SK-N-DZ (cell line): Measurements from ENCODE around the gene SLC6A12.
A peak's percentile ranks its signal among the peaks of the same experiment; 100 is the strongest.
"Not testable (repeated sequence)": the region's sequence is repeated elsewhere in the genome, so short reads cannot be mapped to it uniquely, and the experiment has no call there.

Experiments used
- DNase-seq: peaks from one replicate; pipeline ENCODE4 v3.0.0-alpha.2; 2015; ENCODE audit warnings: low spot score

Gene SLC6A12

DNA sequence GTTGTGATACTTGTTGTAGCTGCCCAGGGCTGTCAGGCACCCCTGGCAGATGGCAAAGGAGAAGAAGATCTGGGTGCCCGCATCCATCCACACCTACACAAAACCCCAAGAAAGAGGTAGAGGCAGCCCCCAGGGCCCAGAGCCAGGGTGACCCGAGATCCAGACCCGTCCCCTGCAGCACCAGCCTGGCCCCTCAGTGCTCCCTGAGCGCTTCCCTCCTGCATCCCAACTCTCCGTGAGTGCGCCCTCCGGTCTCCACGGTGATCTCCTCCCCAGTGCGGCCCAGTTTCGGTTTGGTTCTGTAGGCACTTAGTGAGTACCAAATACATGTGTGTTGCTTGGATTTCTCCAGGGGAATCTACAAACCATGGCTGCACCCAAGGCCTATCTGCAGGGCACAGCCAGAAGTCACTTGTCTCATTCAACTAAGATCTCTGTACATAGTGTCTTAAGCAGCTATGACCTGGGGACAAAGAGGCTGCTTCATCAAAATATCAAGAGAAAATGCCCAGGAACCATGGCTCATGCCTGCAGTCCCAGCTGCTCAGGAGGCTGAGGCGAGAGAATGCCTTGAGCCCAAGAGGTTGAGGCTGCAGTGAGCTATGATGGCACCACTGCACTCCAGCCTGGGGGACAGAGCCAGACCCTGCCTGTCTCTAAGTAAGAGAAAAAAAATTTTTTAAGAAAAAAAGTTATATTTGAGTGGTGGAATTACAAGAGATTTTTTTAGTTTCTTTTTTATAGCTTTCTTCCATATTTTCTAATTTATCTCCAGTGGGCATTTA lies 15.9 kb downstream of the SLC6A12 start:
- DNase-seq = no peak

DNA sequence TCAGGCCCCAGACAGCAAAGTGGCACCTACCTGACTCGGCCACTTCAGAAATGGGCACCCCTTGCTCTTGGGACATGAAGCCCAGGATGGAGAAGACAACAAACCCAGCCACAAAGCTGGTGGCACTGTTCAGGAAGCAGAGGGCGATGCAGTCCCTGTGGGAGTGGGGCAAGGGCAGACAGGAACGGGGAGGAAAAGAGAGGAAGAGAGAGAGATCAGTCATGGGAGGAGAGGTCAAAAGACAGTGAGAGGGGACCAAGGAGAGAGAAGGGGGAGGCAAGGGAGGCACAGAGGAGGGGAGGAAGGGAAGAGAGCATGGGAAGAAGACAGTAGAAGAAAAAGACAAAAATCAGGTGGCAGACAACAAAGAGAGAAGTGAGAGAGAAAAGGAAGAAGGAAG lies 16.6 kb downstream of the SLC6A12 start:
- no peak for DNase-seq

DNA sequence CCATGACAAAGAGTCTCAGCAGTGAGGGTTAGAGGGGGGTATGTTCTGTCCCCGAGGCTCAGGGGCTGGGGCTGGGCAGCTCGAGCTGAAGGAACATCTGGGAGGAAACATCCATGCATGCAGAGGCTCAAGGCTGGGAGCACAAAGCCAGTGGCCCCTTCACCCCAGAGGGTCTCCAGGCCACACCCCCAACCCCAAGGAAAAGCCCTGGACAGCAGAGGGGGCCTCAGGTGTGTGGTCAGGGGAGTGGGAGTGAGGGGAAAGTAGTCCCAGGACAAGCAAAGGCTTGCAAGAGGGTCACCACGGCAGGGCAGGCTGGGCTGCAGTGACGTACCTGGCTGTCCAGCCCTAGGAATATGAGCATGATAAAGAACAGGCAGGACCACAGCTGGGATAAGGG lies 17.5 kb downstream of the SLC6A12 start:
- no peak for DNase-seq

DNA sequence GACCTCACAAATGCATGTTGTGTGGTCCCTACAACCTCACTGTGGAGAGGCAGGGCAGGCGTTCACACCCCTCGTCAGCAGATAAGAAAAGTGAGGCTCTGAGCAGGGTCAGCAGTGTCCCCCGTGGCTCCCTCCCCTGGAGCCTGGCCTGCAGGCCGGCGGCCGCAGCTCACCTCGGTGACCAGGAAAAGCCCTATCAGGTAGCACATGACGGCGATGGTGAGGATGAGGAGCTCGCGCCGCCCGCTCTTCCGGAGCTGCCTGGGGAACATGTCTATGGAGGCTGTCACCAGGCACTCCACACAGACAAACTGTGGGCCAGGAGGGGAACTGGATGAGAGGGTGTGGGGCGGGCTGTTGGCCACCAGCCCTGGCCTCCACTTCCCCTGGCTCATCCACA lies 18.0 kb downstream of the SLC6A12 start:
- no peak for DNase-seq

DNA sequence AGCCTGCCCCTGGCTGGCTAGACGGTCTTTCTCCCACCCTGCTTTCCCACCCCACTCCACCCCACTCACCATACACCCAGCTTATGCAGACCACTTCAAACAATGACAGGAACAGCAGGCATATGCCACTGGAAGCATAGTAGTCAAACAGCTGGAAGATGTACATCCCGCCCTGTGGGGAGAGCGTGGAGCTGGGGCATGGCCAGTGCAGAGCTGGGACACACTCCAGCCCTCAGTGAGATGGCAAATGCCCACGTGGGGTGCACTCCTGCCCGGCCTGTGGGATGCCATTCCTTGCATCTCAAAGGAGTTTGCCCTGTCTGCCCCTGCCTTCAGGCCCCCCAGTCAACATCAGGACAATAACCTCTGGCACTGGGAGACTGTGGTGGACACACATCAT lies 18.8 kb downstream of the SLC6A12 start:
- no peak for DNase-seq

DNA sequence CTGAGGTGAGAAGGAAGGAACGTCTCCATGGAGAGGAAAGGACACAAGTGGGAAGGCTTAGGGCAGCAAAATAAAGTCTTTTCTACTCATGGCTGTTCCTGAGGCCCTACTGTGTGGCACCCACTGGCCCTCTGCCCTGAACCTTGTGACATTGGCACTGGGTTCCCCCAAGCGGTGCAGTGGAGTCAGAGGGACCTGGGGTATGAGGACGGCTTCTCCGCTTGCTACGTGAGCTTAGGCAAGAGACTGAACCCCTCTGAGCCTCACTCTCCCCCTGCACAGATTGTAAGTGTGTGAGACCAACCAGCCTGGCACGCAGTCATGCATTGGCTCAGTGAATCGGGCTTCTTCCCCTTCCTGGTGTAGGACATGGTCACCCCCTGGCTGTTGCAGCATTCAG lies 19.7 kb downstream of the SLC6A12 start:
- no peak for DNase-seq

DNA sequence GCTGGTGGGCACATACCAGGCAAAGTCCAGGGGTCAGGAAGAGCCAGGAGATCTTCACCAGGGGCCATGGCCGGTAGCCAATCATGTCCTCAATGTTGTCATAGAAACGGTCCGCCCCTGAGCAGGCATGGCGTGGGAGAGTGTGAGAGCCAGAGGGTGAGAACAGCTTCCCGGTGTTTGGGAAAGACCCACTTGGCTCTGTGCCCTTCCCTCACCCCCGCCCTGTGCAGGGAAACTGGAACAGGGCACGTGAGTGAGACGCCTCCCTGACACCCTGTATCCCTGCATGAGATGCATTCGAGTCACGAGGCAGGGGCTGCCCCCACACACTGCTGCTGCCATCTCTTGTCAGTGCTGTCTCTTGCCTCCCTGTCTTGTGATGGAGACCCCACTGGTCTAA lies 20.7 kb downstream of the SLC6A12 start:
- DNase-seq = no peak

DNA sequence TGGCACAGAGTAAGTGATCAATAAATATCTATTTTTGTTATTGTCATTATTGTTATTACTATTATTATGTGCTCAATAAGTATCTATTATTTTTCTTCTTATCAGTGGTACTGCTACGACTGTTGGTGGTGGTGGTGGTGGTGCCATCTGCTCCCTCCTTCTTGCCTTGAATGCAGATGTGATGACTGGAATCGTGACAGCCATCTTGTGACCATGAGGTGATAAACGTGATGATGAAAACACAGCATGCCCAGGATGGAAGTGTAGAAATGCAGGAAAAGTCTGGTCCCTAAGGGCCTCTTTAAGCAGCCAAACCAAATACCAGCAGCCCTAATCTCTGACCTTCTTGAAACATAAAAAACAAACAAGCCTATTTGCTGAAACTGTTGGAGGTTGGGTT lies 22.4 kb downstream of the SLC6A12 start:
- no peak for DNase-seq

DNA sequence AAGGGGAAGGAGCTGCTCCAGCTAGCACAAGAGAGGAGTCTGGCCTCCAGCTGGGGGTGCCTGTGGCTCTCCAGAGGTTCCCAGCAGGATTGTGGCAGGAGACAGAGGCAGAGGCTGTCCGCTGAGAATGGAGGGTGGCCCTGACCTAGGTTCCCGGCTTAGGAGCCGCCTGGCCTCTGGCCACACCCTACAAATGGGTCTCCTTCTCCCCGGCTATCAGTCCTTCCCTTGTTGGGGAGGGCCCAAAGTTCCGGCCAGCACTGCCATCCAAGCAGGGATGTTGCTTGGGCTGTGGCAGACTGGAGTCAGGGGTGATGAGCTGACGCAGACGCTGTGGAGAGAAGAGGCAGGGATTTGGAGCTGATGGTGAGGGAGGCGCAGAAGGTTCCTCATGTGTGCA lies 23.1 kb downstream of the SLC6A12 start:
- DNase-seq = no peak

DNA sequence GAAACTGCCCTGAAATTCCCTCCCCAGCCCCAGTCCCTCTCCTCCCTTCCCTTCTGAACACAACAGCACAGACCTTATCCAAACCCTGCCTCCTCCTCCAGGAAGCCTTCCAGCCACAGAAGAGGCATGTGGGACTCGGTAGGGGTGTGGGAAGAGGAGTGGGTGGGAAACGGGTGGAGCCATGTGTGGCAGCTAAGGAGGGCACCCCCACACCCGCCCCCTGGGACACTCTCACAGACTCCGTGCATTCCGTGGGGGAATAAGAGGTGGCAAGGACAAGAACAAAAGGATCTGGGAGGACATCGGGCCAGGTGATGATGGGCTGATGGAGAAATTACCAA lies 24.4 kb downstream of the SLC6A12 start:
- no peak for DNase-seq

DNA sequence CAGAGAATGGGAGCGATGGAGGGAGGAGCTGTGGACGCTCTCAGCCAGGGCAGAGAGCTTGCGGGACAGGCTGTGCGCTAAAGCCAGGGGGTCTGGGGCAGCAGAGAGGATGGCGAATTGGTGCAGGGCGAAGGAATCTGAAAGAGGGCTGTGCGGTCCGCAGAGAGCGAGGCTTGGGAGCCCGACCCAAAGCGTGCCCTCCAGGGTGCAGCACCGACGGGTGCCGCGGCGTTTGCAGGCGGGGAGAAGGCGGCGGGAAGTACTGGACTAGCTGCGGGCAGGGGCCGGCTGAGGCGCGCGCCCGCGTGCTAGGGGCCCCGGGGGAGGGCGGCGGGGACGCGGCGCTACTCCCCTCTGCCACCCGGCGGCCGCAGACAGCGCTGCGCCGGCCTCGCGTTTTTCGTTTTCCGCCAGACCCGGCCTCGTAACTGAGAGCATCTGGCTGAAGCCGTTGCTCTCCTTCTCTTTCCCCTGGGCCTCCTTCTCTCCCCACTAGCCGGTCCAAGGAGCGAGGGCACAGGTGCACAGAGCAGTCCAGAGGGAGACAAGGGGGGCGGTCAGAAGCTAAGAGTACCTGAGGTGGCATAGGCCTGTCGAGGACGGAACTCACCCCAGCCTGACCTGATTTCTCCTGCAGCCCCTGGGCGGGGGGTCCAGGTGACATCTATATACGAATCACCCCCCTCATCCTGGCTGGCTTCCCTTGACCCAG lies 24.9 kb downstream of the SLC6A12 start:
- peak; percentile 53 for DNase-seq

DNA sequence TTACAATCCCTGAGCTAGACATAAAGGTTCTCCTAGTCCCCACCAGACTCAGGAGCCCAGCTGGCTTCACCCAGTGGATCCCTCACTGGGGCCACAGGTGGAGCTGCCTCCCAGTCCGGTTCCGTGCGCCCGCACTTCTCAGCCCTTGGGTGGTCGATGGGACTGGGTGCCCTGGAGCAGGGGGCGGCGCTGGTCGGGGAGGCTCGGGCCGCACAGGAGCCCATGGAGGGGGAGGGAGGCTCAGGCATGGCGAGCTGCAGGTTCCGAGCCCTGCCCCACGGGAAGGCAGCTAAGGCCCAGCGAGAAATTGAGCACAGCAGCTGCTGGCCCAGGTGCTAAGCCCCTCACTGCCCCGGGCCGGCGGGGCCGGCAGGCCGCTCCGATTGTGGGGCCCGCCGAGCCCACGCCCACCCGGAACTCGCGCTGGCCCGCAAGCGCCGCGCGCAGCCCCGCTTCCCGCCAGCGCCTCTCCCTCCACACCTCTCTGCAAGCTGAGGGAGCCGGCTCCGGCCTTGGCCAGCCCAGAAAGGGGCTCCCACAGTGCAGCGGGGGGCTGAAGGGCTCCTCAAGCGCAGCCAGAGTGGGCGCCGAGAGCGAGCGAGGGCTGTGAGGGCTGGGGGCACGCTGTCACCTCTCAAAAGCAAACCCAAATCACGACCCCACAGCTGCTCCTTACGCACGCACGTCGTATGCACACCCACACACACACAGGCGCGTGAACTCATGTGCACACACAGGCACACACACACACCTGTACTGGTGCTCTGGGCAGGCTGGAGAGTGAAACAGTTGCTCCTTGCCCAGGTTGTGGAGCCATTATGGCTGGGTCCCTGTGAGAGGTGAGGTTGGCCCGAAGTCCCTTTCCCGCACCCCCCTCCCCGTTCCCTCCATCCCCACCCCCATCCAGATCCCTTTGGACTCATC lies 25.7 kb downstream of the SLC6A12 start:
- DNase-seq = not testable (repeated sequence)

DNA sequence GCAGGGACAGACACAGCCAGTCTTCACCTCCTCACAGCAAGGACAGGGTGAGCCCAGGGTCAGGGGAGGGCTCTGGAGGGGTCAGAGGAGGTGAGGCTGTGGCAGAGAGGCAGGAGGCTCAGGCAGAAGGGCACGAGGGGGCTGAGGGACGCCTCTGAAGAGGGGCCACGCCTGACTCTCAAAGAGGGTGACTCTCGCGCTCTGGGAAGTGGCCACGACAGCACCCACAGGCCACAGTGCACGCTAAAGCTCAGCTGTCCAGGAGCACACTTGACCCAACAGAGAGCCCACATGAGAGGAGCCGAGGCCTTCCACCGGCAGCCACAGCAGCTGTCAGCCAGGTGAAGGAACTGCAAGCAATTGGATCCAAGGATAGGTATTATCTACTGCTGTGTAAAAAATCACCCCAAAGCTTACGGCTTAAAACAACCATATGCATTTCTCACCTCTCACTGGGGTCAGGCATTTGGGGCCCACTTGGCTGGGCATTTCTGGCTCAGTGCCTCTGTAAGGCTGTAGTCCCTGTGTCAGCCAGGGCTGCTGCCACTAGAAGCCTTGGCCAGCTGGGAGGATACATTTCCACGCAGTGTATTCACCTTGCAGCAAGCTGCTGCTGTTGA lies 27.8 kb downstream of the SLC6A12 start:
- DNase-seq = no peak

DNA sequence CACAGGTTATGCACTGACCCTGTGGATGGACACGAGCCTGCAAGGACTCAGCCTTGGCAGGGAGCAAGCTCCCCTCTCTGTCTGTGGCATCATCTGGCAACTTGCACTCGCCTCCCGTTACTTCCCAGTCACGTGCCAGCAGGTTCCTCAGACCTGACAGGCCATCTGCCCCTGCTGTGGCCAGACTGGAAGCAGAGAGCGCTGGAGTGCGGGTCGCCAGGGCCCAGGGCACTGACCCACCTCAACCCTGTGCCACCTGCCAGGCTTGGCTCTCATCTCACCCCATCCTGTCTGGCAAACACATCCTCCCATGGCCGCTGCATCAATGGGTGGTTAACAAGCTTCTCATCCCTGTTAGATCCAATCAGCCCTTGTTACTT lies 28.4 kb downstream of the SLC6A12 start:
- DNase-seq = no peak

DNA sequence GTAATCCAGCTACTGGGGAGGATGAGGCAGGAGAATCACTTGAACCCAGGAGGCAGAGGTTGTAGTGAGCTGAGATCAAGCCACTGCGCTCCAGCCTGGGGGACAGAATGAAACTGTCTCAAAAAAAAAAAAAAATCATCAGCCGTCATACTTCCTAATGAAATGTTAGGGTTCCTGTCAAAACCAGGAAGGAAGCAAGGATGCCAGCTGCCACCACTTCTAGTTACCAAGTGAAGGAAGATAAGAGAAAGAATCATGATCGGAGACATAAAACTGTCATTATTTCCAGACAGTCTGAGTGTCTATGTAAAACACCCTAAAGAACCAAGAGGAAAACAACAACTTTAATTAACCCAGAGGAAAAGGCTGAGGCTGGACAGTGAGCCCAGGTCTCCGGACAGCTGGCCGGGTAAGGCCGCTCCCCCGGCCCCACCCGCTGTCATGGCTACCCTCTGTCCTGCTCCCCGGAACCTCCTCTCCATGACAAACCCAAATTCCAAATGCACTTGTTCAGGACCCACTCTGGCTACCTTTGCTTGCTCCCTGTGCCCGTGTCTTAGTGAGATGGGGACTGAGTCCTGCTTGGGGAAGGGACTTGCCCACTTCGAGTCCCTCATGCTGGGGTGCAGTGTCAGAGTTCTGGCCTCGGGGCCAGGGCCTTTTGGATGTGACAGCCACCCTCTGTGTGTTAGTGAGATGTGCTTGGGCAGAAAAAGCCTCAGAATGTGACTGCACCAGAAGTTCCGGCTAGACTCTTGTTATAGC lies 29.0 kb downstream of the SLC6A12 start:
- no peak for DNase-seq

DNA sequence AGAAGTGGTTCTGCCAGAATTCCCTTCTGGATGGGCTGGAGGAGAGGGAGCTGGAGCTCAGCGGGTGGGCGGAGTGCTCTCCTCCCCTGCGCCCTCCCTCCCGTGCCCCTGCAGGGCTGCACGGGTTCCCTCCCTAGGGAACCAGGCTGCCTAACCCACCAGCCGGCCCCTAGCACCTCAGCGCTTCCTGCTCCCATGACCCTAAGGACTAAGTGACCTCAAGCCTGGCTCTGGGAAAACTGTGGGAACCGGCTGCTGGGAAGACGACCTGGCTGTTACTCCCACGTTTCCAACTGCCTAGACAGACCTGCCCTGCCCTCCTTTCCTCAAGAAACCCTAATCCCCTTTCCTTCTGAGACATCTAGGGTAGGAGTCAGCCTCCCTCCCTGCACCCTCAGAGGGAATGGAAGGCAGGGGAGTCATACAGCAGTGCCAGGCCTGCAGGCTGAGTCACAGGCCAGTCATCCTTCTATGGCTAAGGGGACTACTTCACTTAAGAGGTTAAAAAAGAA lies 31.5 kb downstream of the SLC6A12 start:
- no peak for DNase-seq

DNA sequence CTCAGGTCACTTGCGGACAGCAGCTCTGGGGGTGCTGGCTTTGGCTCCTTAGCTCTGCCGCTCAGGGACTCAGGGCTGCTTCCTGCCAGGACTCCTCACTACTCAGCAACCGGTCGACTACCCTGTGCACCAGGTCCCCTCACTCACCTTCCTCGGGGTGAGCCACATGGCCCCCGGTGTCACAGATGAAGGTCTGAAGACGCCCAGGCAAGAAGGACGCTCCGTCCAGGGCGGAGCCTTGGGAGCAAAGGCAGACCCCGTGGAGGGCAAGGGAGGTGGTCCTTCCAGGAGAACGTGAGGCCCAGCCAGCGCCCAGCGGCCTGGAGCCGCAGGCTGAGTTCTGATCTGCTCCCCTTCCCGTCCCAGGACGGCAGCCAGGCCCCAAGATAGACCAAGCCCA lies 32.0 kb downstream of the SLC6A12 start:
- DNase-seq = no peak

DNA sequence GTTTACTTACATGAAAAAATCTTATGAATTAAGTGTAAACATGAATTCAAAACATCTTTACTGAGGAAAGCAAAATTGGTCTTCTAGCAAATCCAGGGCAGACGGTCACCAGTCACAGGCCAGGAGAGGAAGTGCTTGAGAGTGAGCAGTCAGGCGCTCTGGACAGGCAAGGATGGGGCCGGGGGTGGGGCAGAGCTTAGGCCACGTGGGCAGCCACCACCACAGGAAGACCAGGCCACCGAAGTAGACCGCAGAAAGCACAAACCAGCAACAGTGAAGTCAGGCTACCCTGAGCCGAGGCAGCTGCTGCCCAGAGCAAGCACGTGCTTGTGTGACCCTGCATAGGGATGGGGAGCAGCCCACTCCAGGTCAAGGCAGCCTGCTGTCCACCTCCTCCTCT lies 33.5 kb downstream of the SLC6A12 start:
- DNase-seq = no peak

DNA sequence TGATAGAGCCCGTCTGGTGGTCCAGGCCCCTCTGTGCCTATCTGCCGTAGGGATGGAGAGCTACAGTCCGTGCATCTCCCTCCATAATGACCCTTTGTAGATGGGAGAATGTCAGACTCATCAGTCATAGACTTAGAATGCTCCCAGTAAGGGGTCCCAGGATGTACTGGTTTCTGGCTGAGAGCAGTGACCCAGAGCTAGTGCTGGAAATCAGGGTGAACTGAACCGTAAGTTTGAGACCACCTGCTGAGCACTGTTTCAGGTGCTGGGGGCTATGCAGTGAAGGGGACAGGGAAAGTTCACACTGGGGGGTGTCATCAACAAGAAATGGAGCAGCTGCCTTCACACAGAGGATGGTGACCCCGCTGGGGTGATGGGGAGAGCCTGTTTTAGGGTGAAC lies 34.1 kb downstream of the SLC6A12 start:
- no peak for DNase-seq

DNA sequence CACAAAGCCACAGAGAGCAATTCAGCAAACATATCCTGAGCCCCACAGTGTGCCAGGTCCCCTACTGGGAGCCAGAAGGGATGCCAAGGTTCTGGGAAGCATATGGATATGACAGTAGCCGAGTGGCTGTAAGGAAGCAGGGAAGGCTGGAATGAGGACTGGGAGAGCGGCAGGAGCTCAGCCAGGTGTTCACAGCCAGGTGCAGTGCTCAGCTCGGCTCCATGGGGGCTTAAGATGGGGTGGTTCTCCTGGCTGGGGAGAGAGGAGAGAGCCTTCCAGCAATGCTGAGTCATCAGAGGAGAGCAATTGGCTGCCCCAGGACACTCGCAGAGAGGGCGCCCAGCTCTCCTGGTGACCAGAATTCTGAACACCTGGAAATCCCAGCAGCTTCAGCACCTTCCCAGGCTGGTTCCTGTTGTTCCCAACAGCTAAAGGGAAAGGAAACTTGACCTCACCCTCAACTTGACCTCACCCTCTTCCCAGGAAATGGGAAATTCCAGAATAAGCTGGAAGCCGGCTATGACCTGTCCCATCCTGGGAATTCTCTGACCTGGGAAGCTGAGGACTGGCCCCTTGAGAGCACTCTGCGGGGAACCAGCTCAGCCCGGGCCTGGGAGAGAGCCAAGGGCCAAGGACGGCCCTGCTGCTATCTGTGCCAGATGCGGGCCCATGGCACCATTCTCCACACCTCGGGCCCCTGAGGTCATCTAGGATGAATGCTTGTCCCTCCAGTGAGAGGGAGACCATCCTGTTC lies 34.6 kb downstream of the SLC6A12 start:
- DNase-seq = no peak

DNA sequence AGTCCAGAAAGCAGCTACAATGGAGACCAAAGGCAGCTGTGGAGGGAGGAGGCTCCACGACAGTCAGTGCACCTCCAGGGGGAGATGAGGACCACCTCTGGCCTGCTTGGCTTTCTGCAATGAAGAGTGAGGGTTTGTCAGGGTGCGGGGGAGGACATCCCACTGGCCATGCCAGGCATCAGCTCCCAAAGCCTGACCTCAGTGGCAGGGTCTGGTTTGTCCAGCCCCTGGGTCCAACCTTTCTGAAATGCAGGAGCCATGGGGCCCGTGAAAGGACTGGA lies 35.2 kb downstream of the SLC6A12 start:
- DNase-seq = no peak
